Activated naive CD8-positive, alpha-beta T cell treated with anti-CD3 and anti-CD28 coated beads, Interleukin-2, amount 50 U/mL, for 16 hours (primary cell): ENCODE measurements around the gene ACSS2.

Source experiments
- DNase-seq: peaks from one replicate; pipeline ENCODE4 v3.0.0-alpha.2; 2020; ENCODE audit warnings: low read depth, low spot score

Gene ACSS2, protein sequence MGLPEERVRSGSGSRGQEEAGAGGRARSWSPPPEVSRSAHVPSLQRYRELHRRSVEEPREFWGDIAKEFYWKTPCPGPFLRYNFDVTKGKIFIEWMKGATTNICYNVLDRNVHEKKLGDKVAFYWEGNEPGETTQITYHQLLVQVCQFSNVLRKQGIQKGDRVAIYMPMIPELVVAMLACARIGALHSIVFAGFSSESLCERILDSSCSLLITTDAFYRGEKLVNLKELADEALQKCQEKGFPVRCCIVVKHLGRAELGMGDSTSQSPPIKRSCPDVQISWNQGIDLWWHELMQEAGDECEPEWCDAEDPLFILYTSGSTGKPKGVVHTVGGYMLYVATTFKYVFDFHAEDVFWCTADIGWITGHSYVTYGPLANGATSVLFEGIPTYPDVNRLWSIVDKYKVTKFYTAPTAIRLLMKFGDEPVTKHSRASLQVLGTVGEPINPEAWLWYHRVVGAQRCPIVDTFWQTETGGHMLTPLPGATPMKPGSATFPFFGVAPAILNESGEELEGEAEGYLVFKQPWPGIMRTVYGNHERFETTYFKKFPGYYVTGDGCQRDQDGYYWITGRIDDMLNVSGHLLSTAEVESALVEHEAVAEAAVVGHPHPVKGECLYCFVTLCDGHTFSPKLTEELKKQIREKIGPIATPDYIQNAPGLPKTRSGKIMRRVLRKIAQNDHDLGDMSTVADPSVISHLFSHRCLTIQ

DNA sequence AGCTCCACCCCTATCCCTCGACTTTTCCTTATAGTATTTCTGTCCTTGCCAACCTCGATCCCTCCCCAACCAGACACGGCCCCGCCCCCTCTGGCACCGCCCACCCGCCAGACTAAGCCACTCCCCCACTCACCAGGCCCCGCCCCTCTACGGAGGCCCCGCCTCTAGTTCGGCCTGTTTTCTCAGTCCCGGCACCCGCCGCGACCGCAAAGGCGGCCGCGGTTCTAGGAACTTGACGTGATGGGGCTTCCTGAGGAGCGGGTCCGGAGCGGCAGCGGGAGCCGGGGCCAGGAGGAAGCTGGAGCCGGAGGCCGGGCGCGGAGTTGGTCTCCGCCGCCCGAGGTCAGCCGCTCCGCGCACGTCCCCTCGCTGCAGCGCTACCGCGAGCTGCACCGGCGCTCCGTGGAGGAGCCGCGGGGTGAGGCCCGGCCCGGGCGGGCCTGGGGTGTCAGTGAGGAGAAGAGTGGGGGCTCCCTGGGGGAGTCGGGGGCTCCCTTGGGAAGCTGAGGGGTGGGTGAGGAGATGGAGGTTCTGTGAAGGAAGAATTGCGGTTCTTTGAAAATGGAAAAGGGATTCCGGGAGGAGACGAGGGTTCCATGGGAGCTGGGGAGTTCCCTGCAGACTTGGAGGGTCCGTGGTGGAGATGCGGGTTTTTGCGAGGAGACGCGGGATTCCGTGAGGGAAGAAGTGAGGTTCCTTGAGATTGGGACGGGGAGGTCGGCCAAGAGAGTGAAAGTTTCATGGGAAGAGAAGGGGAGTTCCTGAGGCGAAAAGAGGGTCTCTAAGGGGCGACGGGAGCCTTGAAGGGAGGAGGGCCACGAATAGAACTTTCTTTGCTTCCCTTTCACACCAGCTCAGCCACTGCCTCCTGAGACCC is at the start of gene ACSS2:
Gene ACSS2, plus strand, starts transcription at position 207 of the 877 bp plus-strand sequence. Its CDS starts 34 bp downstream, at position 241.
- peak; percentile 79 for DNase-seq

DNA sequence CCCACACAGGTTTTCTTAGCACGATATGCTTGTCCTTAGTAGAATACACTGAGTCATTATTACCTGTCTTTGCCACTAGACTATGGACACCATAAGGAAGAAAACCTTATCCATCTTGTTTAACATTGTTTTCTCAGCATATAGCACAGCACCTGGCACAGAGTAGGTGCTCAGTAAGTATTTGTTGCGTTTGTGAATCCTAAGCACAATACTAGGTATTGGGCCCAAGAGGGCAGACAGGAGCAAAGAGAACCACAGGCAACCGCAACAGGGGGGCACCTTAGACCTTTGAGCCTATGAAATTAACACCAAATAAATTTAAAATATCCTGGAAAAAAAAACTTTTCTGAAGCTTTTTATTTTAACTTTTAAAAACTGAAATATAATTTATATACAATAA is 47.2 kb upstream of the ACSS2 start:
- no peak for DNase-seq

DNA sequence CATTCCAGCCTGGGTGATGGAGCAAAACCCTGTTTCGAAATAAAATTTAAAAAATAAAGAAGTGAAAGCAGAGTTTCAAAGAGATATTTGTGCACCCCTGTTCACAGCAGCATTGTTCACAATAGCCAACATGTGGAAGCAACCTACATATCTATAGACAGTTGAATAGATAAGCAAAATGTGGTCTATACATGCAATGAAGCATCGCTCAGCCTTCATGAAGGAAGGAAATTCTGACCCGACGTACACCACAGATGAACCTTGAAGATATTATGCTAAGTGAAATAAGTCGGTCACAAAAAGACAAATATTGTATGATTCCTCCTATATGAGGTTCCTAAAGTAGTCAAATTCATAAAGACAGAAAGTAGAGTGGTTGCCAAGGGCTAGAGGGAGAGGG is 44.5 kb upstream of the ACSS2 start:
- no peak for DNase-seq

DNA sequence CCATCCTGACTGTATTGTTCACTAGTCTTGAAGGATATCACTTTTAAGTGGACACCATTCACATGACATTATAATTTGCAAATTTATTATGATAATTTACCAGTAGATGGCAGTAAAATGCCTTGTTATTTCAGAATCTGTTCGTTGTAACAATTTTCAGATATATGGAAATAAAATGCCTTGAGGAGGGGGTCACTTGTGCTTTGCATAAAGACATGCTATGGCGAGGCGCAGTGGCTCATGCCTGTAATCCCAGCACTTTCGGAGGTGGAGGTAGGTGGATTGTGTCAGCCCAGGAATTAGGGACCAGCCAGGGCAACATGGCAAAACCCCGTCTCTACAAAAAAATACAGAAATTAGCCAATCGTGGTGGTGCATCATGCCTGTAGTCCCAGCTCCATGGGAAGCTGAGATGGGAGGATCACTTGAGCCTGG is 41.9 kb upstream of the ACSS2 start:
- DNase-seq = no peak

DNA sequence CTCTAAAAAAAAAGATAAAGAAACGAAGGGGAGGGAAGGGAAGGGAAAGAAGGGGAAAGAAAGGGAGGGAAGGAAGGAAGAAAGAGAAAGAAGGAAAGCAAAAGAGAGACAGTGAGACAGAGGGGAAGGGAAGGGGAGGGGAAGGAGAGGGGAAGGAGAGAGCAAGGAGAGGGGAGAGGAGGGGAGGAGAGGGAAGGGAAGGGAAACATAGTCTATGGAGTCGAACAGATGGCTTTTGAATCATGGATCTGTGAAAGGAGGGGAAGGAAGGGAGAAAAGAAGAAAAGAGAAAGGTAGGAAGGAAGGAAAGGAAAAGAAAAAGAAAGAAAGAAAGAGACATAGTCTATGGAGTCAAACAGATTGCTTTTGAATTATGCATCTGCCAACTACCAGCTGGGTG is 34.3 kb upstream of the ACSS2 start:
- no peak for DNase-seq

DNA sequence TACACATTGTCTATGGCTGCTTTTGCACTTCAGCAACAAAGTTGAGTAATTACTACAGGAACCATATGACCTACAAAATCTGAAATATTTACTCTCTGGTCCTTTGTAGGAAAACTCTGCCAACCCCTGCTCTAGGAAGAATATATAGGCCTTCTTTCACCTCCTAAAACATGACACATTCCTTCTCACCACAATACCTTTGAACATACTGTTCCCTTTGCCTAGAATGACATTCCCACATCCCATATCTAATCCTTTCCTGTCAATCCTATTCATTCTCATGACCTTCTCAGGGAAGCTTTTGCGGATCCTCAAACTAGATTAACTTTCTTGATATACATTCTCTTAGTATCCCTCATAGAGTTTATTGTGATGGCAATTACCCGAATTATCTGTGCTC is 33.0 kb upstream of the ACSS2 start:
- DNase-seq = no peak

DNA sequence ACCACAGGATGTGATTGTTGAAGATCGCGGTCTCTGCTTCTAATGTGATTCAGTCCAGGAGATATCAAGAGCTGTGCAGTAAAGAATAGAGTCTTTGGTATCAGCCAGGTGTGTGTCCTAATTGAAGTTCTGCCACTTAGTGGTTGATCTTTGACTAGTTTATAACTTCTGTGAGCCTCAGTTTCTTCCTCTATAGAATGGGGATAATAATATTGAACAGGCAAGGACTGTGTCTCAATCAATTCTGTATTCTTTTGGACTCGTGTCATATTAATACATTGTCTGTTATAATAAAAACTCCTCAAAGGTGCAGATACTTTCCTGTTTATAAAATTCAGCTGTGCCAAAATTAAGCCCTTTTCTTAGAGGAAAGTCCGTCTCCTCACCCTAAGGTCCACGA is 27.8 kb upstream of the ACSS2 start:
- DNase-seq = no peak

DNA sequence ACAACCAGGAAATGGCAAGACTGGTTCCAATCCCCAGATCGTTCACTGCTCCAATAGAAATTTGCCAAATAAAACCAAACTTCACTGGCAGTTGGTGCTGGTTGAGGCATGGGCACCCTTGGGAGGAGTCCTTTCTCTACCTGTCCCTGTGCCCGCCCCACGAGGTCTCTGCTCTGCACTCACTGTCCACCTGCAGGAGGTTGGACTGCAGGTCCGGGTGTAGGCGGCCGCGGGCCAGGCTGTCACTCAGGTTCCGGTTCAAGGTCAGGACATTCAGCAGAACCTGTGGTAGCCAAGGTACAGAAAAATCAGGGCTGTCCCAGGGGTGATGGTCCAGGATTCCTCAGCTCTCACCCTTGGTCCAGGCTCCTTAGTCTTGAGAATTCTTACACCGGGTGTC is 26.6 kb upstream of the ACSS2 start:
- no peak for DNase-seq

DNA sequence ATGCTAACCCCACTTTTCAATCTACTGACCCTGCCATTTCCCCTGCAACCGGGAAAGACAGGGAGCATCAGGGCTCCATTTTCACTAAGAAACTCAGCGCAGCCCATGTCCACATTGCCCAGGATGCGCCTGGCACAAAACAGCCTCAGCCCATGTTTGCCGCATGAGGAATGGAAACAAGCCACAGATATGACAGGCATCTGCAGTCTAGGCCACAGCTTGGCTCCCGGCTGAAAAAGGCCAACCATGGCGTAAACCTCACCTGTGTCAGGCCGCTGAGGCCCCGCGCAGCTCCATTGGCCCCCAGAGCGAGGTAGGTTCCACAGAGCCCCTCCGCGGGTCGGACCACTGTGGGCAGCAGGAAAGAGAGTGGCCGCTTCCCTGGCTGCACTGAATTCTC is 25.4 kb upstream of the ACSS2 start:
- DNase-seq = no peak

DNA sequence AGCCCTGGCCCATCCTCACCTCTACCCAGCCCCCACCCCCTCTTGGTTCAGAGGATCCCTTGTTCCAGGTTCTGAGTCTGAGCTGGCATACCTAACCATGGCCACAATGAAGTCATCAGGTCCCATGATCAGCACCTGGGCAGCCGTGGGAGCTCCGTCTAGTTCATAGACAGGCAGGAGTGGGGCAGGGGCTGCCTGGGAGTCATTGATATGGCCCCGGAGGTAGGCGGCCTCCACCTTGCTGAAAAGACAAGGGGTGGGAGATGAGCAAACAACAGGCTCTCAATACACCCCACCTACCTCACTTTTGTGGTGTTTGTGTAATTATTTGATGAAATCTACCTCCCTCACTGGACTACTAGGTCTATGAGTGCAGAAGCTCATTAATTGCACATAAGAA is 24.1 kb upstream of the ACSS2 start:
- DNase-seq = no peak

DNA sequence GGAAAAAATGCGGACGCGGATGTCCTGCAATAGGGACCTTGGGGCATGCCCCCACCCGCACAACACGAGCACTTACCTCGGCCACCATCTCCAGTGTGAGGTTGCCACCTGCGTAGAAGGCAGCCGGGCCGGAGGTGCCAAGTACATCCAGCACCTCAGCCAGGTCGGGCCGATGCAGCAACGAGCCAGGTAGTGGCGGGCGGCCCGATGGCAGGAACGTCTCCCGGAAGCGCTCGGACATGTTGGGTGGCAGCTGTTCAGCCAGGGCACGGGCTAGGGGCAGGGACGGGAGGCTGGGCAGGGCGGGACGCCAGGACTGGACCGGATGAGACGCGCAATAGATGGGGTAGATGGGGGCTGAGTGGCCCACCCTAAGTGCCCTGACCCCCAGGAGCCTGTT is 17.0 kb upstream of the ACSS2 start:
- DNase-seq = no peak

DNA sequence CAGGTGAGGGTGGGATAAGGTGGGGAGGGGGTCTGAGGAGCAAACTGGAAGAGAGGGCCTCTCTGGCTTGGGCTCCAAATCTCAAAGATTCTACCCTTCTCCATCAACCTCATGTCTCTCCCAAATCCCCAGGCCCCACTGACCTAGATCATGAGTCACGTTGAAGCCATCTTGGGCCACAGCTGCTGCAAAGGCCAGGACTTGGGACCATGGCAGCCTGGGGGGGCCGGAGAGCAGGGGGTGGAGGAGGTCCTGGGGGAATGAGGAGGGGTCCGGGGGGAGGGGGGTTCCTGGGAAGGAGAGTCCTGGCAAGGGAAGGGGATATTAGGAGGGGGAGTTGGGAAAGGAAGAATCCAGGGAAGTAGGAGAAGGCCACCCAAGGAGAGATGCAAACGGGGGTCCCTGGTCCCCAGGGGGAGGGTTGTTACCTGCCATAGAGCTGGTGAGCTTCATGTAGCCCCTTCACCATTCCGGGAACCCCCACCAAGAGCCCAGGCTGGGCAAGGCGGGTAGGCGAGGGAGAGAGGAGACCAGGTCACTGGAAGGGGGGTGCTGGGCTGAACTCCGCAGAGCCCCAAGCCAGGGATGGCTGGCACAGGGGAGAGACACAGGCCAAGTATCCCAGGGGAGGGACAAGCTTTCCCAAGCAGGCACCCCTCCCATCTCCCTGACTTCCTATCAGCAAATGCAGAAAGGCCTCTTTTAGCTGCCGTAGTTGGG is 16.4 kb upstream of the ACSS2 start:
- no peak for DNase-seq

DNA sequence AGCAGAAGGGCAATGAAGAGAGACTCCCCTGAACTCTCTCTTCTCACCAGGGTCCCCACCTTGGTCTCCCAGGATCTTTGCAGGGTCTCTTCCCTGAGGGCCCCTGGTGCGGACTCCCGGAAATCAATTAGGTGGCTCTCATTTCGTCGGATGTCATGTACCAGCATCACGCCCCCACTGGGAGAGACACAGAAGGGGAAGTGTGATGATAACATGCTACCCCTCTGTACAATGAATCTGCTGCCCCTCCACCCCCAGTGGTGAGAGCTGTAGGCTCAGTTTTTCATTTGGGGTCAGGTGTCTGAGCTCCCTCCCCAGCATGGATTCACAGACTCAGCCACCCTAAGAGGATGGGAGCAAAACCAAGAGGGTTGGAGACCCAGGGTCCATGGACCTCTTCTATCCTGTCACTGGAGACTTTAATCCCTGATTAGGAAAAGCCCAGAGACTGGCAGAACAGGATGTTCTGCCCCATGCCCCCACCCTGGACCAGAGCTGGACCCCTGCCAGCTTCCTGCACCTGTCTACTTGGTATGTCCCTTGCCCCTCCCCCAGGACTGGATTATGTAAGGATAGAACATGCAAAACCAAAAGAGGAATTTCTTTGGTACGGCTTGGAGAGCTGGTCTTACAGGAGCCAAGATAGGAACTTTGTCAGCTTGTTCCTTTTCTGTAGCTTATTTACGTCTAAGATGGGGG is 14.9 kb upstream of the ACSS2 start:
- DNase-seq = no peak

DNA sequence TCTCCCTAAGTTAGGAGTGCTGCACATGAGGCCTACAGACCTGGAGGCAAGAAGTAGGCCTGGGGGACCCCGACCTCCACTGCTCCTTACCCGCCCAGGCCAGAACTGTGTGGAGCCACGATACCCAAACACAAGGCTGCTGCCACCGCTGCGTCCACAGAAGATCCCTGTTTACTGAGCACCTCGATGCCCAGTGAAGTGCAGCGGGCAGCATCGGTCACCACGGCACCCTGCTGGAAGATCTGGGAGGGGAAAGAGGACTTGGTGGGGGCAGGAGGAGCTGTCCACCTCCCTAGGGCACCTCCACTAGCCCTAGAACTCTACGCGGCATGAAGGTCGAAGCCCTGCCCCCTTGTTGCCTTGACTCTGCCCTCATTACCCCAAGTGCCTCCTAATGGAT is 13.7 kb upstream of the ACSS2 start:
- no peak for DNase-seq

DNA sequence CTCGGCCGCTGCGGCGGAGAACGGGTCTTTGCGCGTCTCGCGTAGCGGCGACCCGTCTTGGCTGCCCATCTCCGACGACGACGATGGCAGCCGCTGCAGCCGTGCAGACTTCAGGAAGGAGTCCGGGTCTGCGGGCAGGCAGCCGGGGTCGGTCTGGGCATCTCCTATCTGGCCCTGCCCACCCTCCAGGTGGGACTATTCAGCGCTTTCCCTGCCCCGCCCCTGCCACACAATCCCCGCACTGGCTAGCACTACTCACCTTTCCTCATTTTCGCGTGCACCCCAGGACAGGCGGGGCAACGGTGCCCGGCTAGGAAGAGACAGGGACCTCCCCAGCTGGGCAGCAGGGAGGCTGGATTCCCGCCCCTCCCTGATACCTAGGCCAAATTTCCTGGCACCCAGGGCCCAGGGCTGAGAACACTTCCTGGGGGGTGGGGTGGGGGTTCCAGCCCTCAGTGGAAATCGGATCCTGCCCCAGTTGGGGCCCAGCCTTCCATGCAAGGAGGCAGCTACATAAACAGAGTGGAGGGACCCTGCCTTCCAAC is 12.9 kb upstream of the ACSS2 start:
- DNase-seq = no peak

DNA sequence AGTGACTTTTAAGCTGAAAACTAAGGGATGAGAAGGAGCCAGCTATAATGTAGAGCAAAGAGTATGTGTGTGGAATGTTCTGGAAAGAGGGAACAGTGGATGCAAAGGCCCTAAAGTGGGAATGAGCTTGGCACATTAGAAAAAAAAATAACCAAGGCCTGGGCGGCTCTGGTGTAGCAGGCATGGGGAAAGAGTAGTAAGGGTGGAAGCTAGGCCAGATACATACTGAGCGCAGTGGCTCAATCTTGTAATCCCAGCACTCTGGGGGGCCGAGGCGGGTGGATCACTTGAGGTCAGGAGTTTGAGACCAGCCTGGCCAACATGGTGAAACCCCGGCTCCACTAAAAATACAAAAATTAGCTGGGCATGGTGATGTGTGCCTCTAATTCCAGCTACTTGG is 12.2 kb upstream of the ACSS2 start:
- no peak for DNase-seq

DNA sequence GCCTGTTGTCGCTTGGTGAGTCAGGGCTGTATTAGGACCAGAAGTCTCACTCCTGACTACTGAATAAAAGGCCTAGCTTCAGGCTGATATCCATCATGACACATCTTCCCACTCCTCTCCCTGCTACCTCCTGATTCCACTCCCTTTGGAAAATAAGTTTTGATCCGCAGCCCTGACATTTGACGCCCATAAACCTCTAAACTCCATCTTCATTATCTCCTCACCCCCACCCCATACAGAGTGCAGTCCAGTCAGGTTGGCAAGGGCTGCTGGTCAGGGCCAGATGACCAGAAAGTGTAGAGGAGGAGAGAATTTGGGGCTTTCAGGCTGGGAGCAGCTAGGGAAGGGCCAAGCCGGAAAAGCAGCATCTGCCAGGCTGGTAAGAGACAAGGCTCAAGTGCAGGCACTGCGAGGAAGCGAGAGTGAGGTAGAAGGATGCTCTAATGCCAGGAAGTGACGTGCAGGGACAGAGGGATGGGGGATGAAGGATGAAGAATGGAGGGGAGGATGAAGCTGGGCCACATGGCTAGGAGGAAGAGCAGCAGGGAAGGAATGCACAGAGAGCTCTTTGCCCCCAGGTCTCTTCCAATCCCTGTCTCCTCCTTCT is 5.0 kb upstream of the ACSS2 start:
- DNase-seq = no peak

DNA sequence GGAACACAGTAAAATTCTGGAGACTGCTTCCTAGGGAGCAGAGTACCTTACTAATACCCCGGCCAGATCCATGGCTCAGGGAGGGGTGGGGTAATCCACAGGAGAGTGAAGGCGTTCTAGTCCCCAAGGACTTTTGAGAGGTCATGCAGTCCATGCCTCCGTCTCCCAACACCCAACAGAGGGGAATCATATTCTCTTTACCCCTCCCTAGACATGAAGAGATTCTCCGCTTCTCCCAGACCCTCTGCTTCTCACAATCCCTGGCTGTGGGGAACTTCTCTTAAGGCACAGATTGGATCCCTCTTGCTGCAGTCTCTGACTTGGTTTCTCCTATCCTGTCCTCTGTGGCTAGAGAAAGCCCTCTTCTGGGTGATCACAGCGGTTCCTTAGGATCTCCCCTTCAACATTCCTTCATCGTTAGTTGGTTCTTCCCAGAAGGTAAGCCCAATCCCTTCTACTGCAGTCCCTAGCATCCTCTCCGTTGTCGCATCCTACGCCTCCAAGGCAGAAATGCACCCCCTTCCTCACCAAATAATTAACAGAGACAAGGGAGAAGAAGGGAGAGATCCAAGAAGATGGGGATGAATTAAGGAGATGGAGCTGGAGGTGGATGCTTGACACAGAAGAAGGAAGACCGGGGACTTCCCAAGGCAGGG is 4.3 kb upstream of the ACSS2 start:
- DNase-seq = no peak

DNA sequence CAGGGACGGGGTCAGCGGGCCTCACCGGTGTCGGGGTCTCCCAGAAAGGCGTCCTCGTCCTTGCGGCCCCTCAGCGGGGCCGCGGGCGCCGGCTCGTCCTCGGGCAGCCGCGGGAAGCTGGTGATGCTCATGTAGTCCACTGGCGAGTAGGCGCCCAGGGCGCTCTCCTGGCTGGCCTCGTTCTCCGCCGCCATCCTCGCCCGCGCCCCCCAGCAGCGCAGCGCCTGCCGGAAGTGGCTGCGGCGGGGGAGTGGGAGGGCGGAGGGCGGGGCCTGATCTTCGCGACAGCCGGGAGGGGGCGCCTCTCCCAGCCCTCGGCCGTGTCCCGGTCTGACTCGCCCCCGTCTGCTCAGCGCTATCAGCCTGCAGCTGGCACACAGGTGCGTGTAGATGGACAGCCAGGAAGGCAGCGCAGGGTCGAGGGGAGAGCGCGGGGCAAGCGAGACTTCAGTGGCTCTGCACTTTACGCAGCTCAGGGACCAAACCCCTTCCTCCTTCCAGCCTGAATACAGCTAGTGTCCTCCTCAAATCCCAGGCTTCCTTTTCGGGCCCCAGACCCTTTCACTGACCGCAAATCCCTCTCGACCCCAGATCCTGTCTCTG is 3.7 kb upstream of the ACSS2 start, which contains the start of gene GGT7:
Gene GGT7, minus strand, starts transcription at position 235 of the 603 bp plus-strand sequence. Its CDS starts 41 bp downstream, at position 194.
- DNase-seq = peak; percentile 83
